ENCODE measurements around the gene SIRT7.
"Not testable (repeated sequence)": the region's sequence is repeated elsewhere in the genome, so short reads cannot be mapped to it uniquely, and the experiment has no call there.

The SIRT7 gene

GRCh38 chr17:81958633-81959342 lies 40.8 kb upstream of the SIRT7 start:
- H3K27me3 Mint-ChIP-seq = peaks cover 68% of the 10 kb centered on the region
- CTCF ChIA-PET = interaction anchor here (0.7 to 4.7 kb wide), 19 partner anchors 10 to 345 kb away, joined by 3 to 103 read pairs (median 4); partner anchors contain the start of genes ASPSCR1, CENPX, DCXR and LRRC45
- H3K36me3 Mint-ChIP-seq = no peaks in the 10 kb centered on the region
- H3K27ac Mint-ChIP-seq = no peak overlapping the region
- H3K4me1 Mint-ChIP-seq = peaks cover 6% of the 10 kb centered on the region
- no peak for DNase-seq
- H3K4me3 Mint-ChIP-seq = peak overlapping the region; percentile 45
- H3K9me3 Mint-ChIP-seq = no peaks in the 10 kb centered on the region

GRCh38 chr17:81957691-81958432 lies 39.9 kb upstream of the SIRT7 start:
- H3K27me3 Mint-ChIP-seq = peaks cover 67% of the 10 kb centered on the region
- CTCF ChIA-PET = interaction anchor here (0.7 kb wide), 1 partner anchor 63 kb away, joined by 3 read pairs; no protein-coding TSS in a partner anchor

GRCh38 chr17:81956607-81957589 lies 38.9 kb upstream of the SIRT7 start:
- Mint-ChIP-seq H3K4me1 (peaks cover 6% of the 10 kb centered on the region), H3K36me3 (no peaks in the 10 kb centered on the region), H3K9me3 (no peaks in the 10 kb centered on the region), H3K4me3 (no peak overlapping the region), H3K27me3 (peaks cover 65% of the 10 kb centered on the region), H3K27ac (no peak overlapping the region)
- CTCF ChIA-PET = interaction anchor here (5.3 kb wide), 1 partner anchor 64 kb away, joined by 23 read pairs; the partner anchor contains the start of gene CENPX
- no peak for DNase-seq

More at GRCh38 chr17:81957691-81958432, 39.9 kb upstream of the SIRT7 start:
- Mint-ChIP-seq H3K9me3 (no peaks in the 10 kb centered on the region), H3K36me3 (no peaks in the 10 kb centered on the region), H3K4me1 (peaks cover 6% of the 10 kb centered on the region), H3K4me3 (no peak overlapping the region), H3K27ac (no peak overlapping the region)
- DNase-seq = no peak

GRCh38 chr17:81955756-81956544 lies 38.0 kb upstream of the SIRT7 start:
- CTCF ChIA-PET = interaction anchor here (5.3 kb wide), 1 partner anchor 65 kb away, joined by 23 read pairs; the partner anchor contains the start of gene CENPX
- no peak overlapping the region for H3K27ac Mint-ChIP-seq

GRCh38 chr17:81955058-81955681 lies 37.2 kb upstream of the SIRT7 start:
- Mint-ChIP-seq H3K9me3 (no peaks in the 10 kb centered on the region), H3K4me1 (peaks cover 9% of the 10 kb centered on the region), H3K27me3 (peaks cover 69% of the 10 kb centered on the region), H3K27ac (no peak overlapping the region), H3K4me3 (no peak overlapping the region), H3K36me3 (no peaks in the 10 kb centered on the region)
- CTCF ChIA-PET = interaction anchor here (2.6 to 5.3 kb wide), 2 partner anchors 66 to 220 kb away, joined by 8 to 23 read pairs; partner anchors contain the start of gene CENPX
- no peak for DNase-seq

More at GRCh38 chr17:81955756-81956544, 38.0 kb upstream of the SIRT7 start:
- DNase-seq = no peak
- peaks cover 68% of the 10 kb centered on the region for H3K27me3 Mint-ChIP-seq
- no peak overlapping the region for H3K4me3 Mint-ChIP-seq
- H3K9me3 Mint-ChIP-seq = no peaks in the 10 kb centered on the region
- peaks cover 9% of the 10 kb centered on the region for H3K4me1 Mint-ChIP-seq
- no peaks in the 10 kb centered on the region for H3K36me3 Mint-ChIP-seq

- H3K27ac Mint-ChIP-seq = no peak overlapping the region
- CTCF ChIA-PET = interaction anchor here (2.6 to 5.3 kb wide), 2 partner anchors 67 to 219 kb away, joined by 8 to 23 read pairs; partner anchors contain the start of gene CENPX
Measured at GRCh38 chr17:81954131-81955057, 36.4 kb upstream of the SIRT7 start.

GRCh38 chr17:81953443-81953842 lies 35.5 kb upstream of the SIRT7 start:
- not testable (repeated sequence) for H3K9me3 Mint-ChIP-seq, H3K4me3 Mint-ChIP-seq, DNase-seq, H3K36me3 Mint-ChIP-seq, H3K27ac Mint-ChIP-seq, H3K4me1 Mint-ChIP-seq
- CTCF ChIA-PET = interaction anchor here (2.6 to 5.3 kb wide), 2 partner anchors 68 to 218 kb away, joined by 8 to 23 read pairs; partner anchors contain the start of gene CENPX
- peaks cover 56% of the 10 kb centered on the region for H3K27me3 Mint-ChIP-seq

More at GRCh38 chr17:81954131-81955057, 36.4 kb upstream of the SIRT7 start:
- H3K36me3 Mint-ChIP-seq = no peaks in the 10 kb centered on the region
- H3K4me1 Mint-ChIP-seq = peaks cover 9% of the 10 kb centered on the region
- no peak overlapping the region for H3K4me3 Mint-ChIP-seq
- peaks cover 65% of the 10 kb centered on the region for H3K27me3 Mint-ChIP-seq
- no peak for DNase-seq
- no peaks in the 10 kb centered on the region for H3K9me3 Mint-ChIP-seq

GRCh38 chr17:81952792-81953228 lies 34.8 kb upstream of the SIRT7 start:
- CTCF ChIA-PET = interaction anchor here (2.6 to 5.3 kb wide), 2 partner anchors 68 to 218 kb away, joined by 8 to 23 read pairs; partner anchors contain the start of gene CENPX
- no peak overlapping the region for H3K4me3 Mint-ChIP-seq
- H3K27ac Mint-ChIP-seq = no peak overlapping the region
- DNase-seq = no peak
- H3K27me3 Mint-ChIP-seq = peaks cover 53% of the 10 kb centered on the region
- peaks cover 4% of the 10 kb centered on the region for H3K4me1 Mint-ChIP-seq
- no peaks in the 10 kb centered on the region for H3K36me3 Mint-ChIP-seq
- H3K9me3 Mint-ChIP-seq = no peaks in the 10 kb centered on the region

- no peak overlapping the region for H3K4me3 Mint-ChIP-seq
- H3K9me3 Mint-ChIP-seq = no peaks in the 10 kb centered on the region
- H3K27me3 Mint-ChIP-seq = peaks cover 50% of the 10 kb centered on the region
- CTCF ChIA-PET = interaction anchor here (2.0 to 5.3 kb wide), 2 partner anchors 24 to 69 kb away, joined by 4 to 23 read pairs; partner anchors contain the start of genes CENPX and MAFG
- H3K4me1 Mint-ChIP-seq = peaks cover 4% of the 10 kb centered on the region
- H3K27ac Mint-ChIP-seq = no peak overlapping the region
- no peak for DNase-seq
- H3K36me3 Mint-ChIP-seq = no peaks in the 10 kb centered on the region
Measured at GRCh38 chr17:81951785-81952684, 34.1 kb upstream of the SIRT7 start.

- Mint-ChIP-seq H3K27ac (no peak overlapping the region), H3K4me3 (no peak overlapping the region), H3K27me3 (peaks cover 49% of the 10 kb centered on the region), H3K36me3 (no peaks in the 10 kb centered on the region), H3K4me1 (peaks cover 4% of the 10 kb centered on the region), H3K9me3 (no peaks in the 10 kb centered on the region)
- CTCF ChIA-PET = interaction anchor here (2.0 kb wide), 1 partner anchor 23 kb away, joined by 4 read pairs; the partner anchor contains the start of gene MAFG
- DNase-seq = no peak
Measured at GRCh38 chr17:81950501-81950900, 32.5 kb upstream of the SIRT7 start.

Data from activated naive CD4-positive, alpha-beta T cell treated with anti-CD3 and anti-CD28 coated beads, Interleukin-2, amount 10 ng/mL, durations not matched to agents 7 days and 5 days (primary cell).